Activated CD4-positive, alpha-beta T cell treated with anti-CD3 and anti-CD28 coated beads, Interleukin-2, amount 10 ng/mL, durations not matched to agents 24 days and 14 days (primary cell): ENCODE measurements around the gene CSAD. TPM values are rescaled to one million over a fixed set of nuclear protein-coding genes. Genes with fewer than 3 reads are reported as not detected.

Experiments
- DNase-seq: peaks from one replicate; pipeline ENCODE4 v3.0.0; 2022
- H3K27ac Mint-ChIP-seq: one replicate; pipeline ENCODE4 v1.8.0; 2022; ENCODE audit warnings: mild to moderate bottlenecking, mixed read lengths
- H3K27me3 Mint-ChIP-seq: one replicate; pipeline ENCODE4 v1.8.0; 2022; ENCODE audit warnings: mixed read lengths
- H3K36me3 Mint-ChIP-seq: one replicate; pipeline ENCODE4 v1.8.0; 2022; ENCODE audit warnings: low read depth, mild to moderate bottlenecking, mixed read lengths
- H3K4me1 Mint-ChIP-seq: one replicate; pipeline ENCODE4 v1.8.0; 2021; ENCODE audit warnings: mixed read lengths
- H3K4me3 Mint-ChIP-seq: one replicate; pipeline ENCODE4 v1.8.0; 2022; ENCODE audit warnings: mild to moderate bottlenecking, moderate library complexity, mixed read lengths
- H3K9me3 Mint-ChIP-seq: one replicate; pipeline ENCODE4 v1.8.0; 2021; ENCODE audit warnings: mixed read lengths
- intact Hi-C: fragments of 100-400 bp; cut with micrococcal nuclease; formaldehyde crosslinking; loops from one replicate; pipeline ENCODE4 v1.15.1; 2023
- total RNA-seq: library from RNA; stranded (reverse); gene quantifications from 2 replicates; pipeline ENCODE4 v1.2.3, GENCODE V29; 2022

The CSAD gene
- total RNA-seq, 1 donor from 2014 or later: 25.6 TPM

GRCh38 chr12:53200107-53200457 is 19.4 kb upstream of the CSAD start:
- no peaks in the 10 kb centered on the region for H3K27me3 Mint-ChIP-seq
- H3K4me1 Mint-ChIP-seq: peaks cover 55% of the 10 kb centered on the region
- no peaks in the 10 kb centered on the region for H3K9me3 Mint-ChIP-seq
- H3K4me3 Mint-ChIP-seq: peak overlapping the region; percentile 77
- intact Hi-C loops: no loop called here
- DNase-seq: no peak
- H3K36me3 Mint-ChIP-seq: peaks cover 58% of the 10 kb centered on the region
- peak overlapping the region; percentile 85 for H3K27ac Mint-ChIP-seq

DNA sequence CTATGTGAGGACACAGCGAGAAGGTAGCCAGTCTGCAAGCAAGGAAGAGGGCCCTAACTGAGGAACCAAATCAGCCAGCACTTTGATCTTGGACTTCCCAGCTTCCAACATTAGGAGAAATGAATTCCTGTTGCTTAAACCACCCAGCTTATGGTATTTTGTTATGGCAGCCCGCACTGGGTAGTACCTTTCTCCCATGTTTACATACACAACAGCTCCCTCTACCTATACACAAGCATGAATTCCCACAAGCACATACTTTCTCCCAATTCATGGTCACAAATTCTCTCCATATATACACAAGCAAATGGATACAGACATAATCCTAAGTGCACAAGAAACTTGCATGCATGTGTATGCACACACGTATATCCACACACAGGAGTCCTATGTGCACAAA is 19.0 kb upstream of the CSAD start:
- DNase-seq: no peak
- H3K4me1 Mint-ChIP-seq: peaks cover 55% of the 10 kb centered on the region
- intact Hi-C loops: loop anchor here (2.0 kb wide), 3 partner anchors 19 to 41 kb away; partner anchors contain the start of genes CSAD and ZNF740
- peak overlapping the region; percentile 12 for H3K27ac Mint-ChIP-seq
- H3K9me3 Mint-ChIP-seq: no peaks in the 10 kb centered on the region
- H3K36me3 Mint-ChIP-seq: peaks cover 62% of the 10 kb centered on the region
- H3K4me3 Mint-ChIP-seq: peak overlapping the region; percentile 77
- H3K27me3 Mint-ChIP-seq: no peaks in the 10 kb centered on the region

- no peaks in the 10 kb centered on the region for H3K27me3 Mint-ChIP-seq
- DNase-seq: peak; percentile 75
- peaks cover 50% of the 10 kb centered on the region for H3K4me1 Mint-ChIP-seq
- H3K9me3 Mint-ChIP-seq: no peaks in the 10 kb centered on the region
- peaks cover 66% of the 10 kb centered on the region for H3K36me3 Mint-ChIP-seq
- peak overlapping the region; percentile 92 for H3K27ac Mint-ChIP-seq
- intact Hi-C loops: loop anchor here (2.0 kb wide), 3 partner anchors 18 to 40 kb away; partner anchors contain the start of genes CSAD and ZNF740
- H3K4me3 Mint-ChIP-seq: peak overlapping the region; percentile 77
Measured at GRCh38 chr12:53198486-53199110, 17.9 kb upstream of the CSAD start.

DNA sequence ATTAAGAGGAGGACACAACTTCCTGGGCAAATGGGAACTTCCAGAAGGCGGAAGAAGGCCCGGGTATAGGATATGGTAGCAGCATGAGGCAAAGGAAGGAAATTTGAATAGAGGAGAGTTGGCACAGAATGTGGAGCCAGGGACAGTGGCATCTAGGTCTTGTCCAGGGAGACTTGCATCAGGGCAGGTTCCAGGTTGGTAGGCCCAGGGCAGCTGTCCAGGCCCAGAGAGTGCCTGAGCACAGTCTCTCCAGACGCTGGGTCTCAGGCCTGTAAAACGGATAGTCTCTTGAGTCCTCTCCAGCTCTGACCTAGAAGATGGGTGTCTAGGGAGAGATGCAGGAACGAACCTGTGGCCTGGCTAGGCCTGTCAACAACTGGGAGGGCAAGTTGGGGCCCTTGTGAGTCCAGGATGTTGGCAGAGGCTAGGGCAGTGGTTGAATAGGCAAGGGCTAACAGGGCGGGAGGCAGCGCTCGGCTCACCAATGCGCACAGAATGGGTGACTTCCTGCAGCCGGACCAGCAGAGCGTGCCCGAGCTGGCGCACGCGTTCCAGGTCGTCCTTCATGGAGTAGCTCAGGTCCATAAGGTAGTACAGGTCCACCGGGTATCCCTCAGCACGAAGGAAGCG is 16.4 kb upstream of the CSAD start:
- DNase-seq: no peak
- Mint-ChIP-seq H3K4me1 (peaks cover 51% of the 10 kb centered on the region), H3K36me3 (peaks cover 74% of the 10 kb centered on the region), H3K9me3 (no peaks in the 10 kb centered on the region), H3K27me3 (no peaks in the 10 kb centered on the region), H3K4me3 (peak overlapping the region; percentile 22), H3K27ac (peak overlapping the region; percentile 30)
- intact Hi-C loops: no loop called here

GRCh38 chr12:53196486-53196885 is 15.8 kb upstream of the CSAD start:
- Mint-ChIP-seq H3K9me3 (no peaks in the 10 kb centered on the region), H3K27me3 (no peaks in the 10 kb centered on the region), H3K27ac (peak overlapping the region; percentile 30), H3K4me1 (peaks cover 50% of the 10 kb centered on the region), H3K36me3 (peaks cover 79% of the 10 kb centered on the region), H3K4me3 (no peak overlapping the region)
- intact Hi-C loops: no loop called here
- DNase-seq: no peak

- H3K27me3 Mint-ChIP-seq: no peaks in the 10 kb centered on the region
- H3K4me1 Mint-ChIP-seq: peaks cover 45% of the 10 kb centered on the region
- DNase-seq: no peak
- intact Hi-C loops: no loop called here
- H3K9me3 Mint-ChIP-seq: no peaks in the 10 kb centered on the region
- H3K4me3 Mint-ChIP-seq: no peak overlapping the region
- H3K36me3 Mint-ChIP-seq: peaks cover 80% of the 10 kb centered on the region
- H3K27ac Mint-ChIP-seq: peak overlapping the region; percentile 27
Measured at GRCh38 chr12:53195516-53196420, 15.0 kb upstream of the CSAD start.

DNA sequence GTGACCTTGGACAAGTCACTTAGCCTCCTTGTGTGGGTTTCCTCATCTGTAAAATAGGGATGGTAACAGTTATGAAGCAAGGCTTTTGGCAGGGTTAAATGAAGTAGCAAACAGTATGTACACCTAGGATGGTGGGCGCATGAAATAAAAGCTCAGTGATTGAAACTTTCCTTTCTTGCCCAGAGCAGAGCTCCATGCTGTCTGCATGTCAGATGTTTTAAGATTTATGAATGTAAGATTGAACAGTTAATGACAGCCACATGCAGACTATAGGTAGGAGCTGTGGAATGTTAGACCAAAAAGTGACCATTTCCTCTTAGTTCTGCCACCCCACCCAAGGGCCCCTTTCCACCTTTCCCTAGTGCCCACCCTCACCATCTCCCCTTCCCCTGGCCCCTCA is 14.2 kb upstream of the CSAD start:
- Mint-ChIP-seq H3K4me1 (peaks cover 42% of the 10 kb centered on the region), H3K27ac (peak overlapping the region; percentile 7), H3K36me3 (peaks cover 80% of the 10 kb centered on the region), H3K9me3 (no peaks in the 10 kb centered on the region), H3K27me3 (no peaks in the 10 kb centered on the region), H3K4me3 (no peak overlapping the region)
- intact Hi-C loops: no loop called here
- DNase-seq: no peak

DNA sequence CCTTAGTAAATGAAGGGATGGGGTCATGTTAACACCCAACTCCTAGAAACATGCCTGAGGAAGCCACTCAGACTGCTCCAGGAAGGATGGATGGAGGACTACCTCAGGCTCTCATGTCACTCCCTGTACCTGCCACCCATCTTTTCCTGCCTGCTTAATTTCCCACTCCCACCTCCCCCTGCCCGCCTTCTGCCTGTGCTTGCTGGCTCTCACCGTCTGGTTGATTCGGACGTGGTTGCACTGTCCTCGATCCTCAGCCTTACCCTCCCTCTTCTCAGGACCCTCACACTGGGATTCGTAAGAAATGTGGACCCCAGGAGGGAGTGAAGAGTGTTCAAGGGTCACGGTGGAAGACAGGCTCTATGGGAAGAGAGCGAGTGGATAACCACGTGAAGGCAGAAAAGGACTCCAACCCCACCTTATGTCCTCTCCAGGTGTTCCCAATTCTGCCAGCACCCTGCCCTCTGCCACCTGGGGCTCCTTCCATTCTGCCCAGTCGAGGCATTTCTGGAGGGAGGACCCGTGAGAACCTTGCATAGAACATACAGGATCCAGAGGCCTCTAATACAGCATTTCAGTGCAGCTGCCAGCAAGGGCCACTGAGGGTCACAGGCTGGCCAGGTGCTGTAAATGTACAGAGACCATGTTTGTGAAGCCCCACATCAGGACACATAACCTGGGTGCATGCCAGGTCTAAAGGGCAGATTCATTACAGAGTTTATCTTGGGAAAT is 13.4 kb upstream of the CSAD start:
- Mint-ChIP-seq H3K4me1 (peaks cover 38% of the 10 kb centered on the region), H3K4me3 (no peak overlapping the region), H3K9me3 (no peaks in the 10 kb centered on the region), H3K36me3 (peaks cover 78% of the 10 kb centered on the region), H3K27me3 (no peaks in the 10 kb centered on the region), H3K27ac (peak overlapping the region; percentile 67)
- DNase-seq: no peak
- intact Hi-C loops: no loop called here

DNA sequence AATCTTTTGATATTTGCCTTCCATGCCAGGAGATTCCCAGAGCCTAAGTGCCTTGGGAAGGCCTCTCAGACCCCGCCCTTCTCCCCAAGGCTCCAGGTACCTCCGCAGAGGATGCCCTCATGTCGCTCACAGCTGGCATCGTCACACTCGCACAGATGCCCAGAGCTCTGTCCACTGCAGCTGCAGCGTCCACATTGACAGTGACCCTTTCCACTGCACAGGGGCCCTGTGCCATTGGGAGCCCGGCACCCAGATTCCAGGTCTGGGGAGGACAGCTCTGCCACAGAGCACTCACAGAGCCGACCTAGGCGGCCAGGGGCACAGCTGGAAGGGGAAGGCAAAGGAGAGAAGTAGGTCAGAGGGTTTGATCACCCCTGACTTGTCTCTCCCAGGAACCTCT is 12.3 kb upstream of the CSAD start:
- Mint-ChIP-seq H3K36me3 (peaks cover 78% of the 10 kb centered on the region), H3K4me3 (no peak overlapping the region), H3K27ac (peak overlapping the region; percentile 44), H3K9me3 (no peaks in the 10 kb centered on the region), H3K4me1 (peaks cover 28% of the 10 kb centered on the region), H3K27me3 (no peaks in the 10 kb centered on the region)
- intact Hi-C loops: no loop called here
- no peak for DNase-seq

DNA sequence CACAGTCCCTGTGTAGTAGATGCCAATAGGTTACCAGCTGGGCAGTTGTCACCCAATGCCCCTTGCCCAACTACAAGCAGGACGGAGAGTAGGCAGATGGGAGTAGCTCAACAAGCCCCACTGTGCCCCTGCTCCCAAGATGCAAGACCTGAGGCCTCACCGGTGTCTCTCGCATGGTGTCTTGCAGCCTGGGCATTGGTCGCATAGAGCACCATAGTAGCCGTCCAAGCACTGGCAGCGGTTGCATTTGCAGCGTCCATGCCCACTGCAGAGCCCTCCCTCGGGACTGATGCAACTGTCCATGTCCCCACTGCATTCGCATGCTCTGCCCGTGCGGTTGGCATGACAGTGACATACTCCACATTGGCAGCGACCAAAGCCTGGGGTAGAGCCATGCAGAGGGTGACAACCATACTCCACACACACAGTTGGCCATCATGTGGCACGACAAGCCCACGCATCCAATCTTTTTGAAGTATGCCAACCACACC is 11.9 kb upstream of the CSAD start:
- intact Hi-C loops: no loop called here

GRCh38 chr12:53191885-53192530 is 11.3 kb upstream of the CSAD start:
- H3K27me3 Mint-ChIP-seq: no peaks in the 10 kb centered on the region
- peaks cover 25% of the 10 kb centered on the region for H3K4me1 Mint-ChIP-seq
- no peaks in the 10 kb centered on the region for H3K9me3 Mint-ChIP-seq
- intact Hi-C loops: no loop called here
- H3K4me3 Mint-ChIP-seq: no peak overlapping the region
- H3K36me3 Mint-ChIP-seq: peaks cover 82% of the 10 kb centered on the region
- peak overlapping the region; percentile 60 for H3K27ac Mint-ChIP-seq
- no peak for DNase-seq

More for the DNA sequence above, 11.9 kb upstream of the CSAD start:
- Mint-ChIP-seq H3K27ac (no peak overlapping the region), H3K4me1 (peaks cover 25% of the 10 kb centered on the region), H3K9me3 (no peaks in the 10 kb centered on the region), H3K36me3 (peaks cover 80% of the 10 kb centered on the region), H3K27me3 (no peaks in the 10 kb centered on the region), H3K4me3 (no peak overlapping the region)
- no peak for DNase-seq

DNA sequence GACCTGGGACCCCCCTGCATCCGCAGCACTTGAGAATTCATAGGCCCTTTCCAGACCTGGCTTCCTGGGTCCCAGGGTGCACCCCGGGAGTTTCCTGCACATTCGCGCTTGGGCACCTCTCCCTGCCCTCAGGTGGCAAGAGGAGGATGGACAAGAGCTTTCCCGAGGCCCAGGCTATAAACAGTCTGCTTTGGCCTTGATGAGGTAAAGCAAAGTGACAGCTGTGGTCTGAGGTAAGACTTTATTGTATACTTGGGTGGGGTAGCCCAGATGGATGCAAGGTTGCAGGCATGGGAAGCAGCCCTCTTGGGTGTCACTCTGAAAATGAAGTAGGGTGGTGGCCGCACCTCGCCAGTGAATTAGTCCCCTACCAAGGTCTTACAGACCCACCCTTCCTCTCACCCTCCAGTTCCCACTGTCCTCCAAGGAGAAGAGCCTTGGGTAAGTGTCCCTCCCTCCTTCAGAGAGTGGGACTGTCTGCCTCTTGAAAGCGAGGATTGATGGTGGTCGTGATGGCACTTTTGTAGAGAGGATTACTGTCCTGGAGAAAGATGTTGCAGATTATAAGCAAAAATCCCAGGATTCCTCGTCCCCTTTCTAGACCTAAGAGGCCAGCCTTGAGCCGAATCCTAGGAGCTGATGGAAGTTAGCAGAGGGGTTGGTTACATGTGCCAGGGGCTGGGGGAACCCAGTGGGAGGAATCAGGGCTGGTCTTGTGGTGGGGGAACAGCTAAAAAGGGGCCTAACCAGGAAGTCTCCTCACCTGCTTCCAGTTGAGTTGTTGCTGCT is 10.6 kb upstream of the CSAD start:
- Mint-ChIP-seq H3K4me3 (no peak overlapping the region), H3K36me3 (peaks cover 82% of the 10 kb centered on the region), H3K9me3 (no peaks in the 10 kb centered on the region), H3K27me3 (no peaks in the 10 kb centered on the region), H3K27ac (peak overlapping the region; percentile 70), H3K4me1 (peaks cover 25% of the 10 kb centered on the region)
- intact Hi-C loops: no loop called here
- no peak for DNase-seq
